Loucy (cell line): ENCODE results near the gene UNC5A.

Source experiments
- H2AFZ ChIP-seq: fragments of 200-600 bp; sonication (generic); 2 replicates; pipeline ENCODE4 v1.6.0; 2016; ENCODE audit warnings: antibody characterized with exemption, mild to moderate bottlenecking, low read length, moderate library complexity
- H3F3A ChIP-seq: fragments of 200-600 bp; 2 replicates; pipeline ENCODE4 v1.6.0; 2016; ENCODE audit warnings: antibody characterized with exemption, low read depth, mild to moderate bottlenecking
- H3K27me3 ChIP-seq: fragments of 200-600 bp; sonication (generic); 2 replicates; pipeline ENCODE4 v1.6.1; 2014; ENCODE audit warnings: low read length, mild to moderate bottlenecking; ENCODE audit not compliant: insufficient read depth, poor library complexity, severe bottlenecking
- H3K36me3 ChIP-seq: fragments of 200-600 bp; sonication (generic); 2 replicates; pipeline ENCODE4 v1.6.1; 2016; ENCODE audit warnings: low read length; ENCODE audit not compliant: insufficient read depth
- H3K4me1 ChIP-seq: fragments of 200-600 bp; sonication (generic); 2 replicates; pipeline ENCODE4 v1.5.1; 2014; ENCODE audit warnings: low read length, mild to moderate bottlenecking; ENCODE audit not compliant: insufficient read depth, poor library complexity, severe bottlenecking
- H3K4me2 ChIP-seq: fragments of 200-600 bp; sonication (generic); 2 replicates; pipeline ENCODE4 v1.6.0; 2014; ENCODE audit warnings: antibody characterized with exemption, low read length, low read depth, mild to moderate bottlenecking; ENCODE audit not compliant: poor library complexity, severe bottlenecking
- H3K4me3 ChIP-seq: fragments of 200-600 bp; sonication (generic); 2 replicates; pipeline ENCODE4 v1.5.1; 2014; ENCODE audit warnings: low read length, mild to moderate bottlenecking, mixed read lengths; ENCODE audit not compliant: poor library complexity, severe bottlenecking
- H3K79me2 ChIP-seq: fragments of 200-600 bp; sonication (generic); 2 replicates; pipeline ENCODE4 v1.6.1; 2014; ENCODE audit warnings: low read length; ENCODE audit not compliant: insufficient read depth
- H3K9ac ChIP-seq: fragments of 200-600 bp; sonication (generic); 2 replicates; pipeline ENCODE4 v1.6.0; 2014; ENCODE audit warnings: mild to moderate bottlenecking, low read depth, low read length, moderate library complexity; ENCODE audit not compliant: poor library complexity, severe bottlenecking
- H3K9me2 ChIP-seq: fragments of 200-600 bp; sonication (generic); replicated peaks from 2 replicates; pipeline ENCODE4 v1.6.1; 2016; ENCODE audit warnings: low read depth, low read length, mixed read lengths
- H3K9me3 ChIP-seq: fragments of 200-600 bp; sonication (generic); 2 replicates; pipeline ENCODE4 v1.6.1; 2014; ENCODE audit warnings: mild to moderate bottlenecking, antibody characterized with exemption, low read length, low read depth; ENCODE audit not compliant: insufficient read depth
- H4K20me1 ChIP-seq: fragments of 200-600 bp; sonication (generic); 2 replicates; pipeline ENCODE4 v1.6.0; 2014; ENCODE audit warnings: antibody characterized with exemption, low read length, mild to moderate bottlenecking; ENCODE audit not compliant: insufficient read depth, poor library complexity, severe bottlenecking
- CTCF ChIP-seq: fragments of 200-600 bp; sonication (generic); conservative IDR thresholded peaks from 2 replicates; pipeline ENCODE4 v1.5.1; 2014; ENCODE audit warnings: mild to moderate bottlenecking, antibody characterized with exemption, low read length
- EZH2phosphoT487 ChIP-seq: fragments of 200-600 bp; IDR thresholded peaks from 2 replicates; pipeline ENCODE4 v1.6.1; 2018; ENCODE audit warnings: antibody characterized with exemption, mild to moderate bottlenecking, moderate library complexity, borderline replicate concordance

The UNC5A gene

GRCh38 chr5:176878463-176878862, 68.1 kb downstream of the UNC5A start:
- Histone ChIP-seq H3K27me3 (no peaks in the 10 kb centered on the region), H3K4me3 (no peak overlapping the region), H4K20me1 (no peaks in the 10 kb centered on the region), H3K9me2 (no peaks in the 10 kb centered on the region), H3F3A (no peaks in the 10 kb centered on the region), H2AFZ (no peak overlapping the region), H3K4me2 (no peak overlapping the region), H3K9ac (no peak overlapping the region), H3K4me1 (no peaks in the 10 kb centered on the region), H3K79me2 (no peaks in the 10 kb centered on the region), H3K36me3 (no peaks in the 10 kb centered on the region), H3K9me3 (no peaks in the 10 kb centered on the region)
- TF ChIP-seq EZH2phosphoT487 (no peak), CTCF (no peak)

- no peak overlapping the region for H3K9ac ChIP-seq
- H3F3A ChIP-seq, result no peaks in the 10 kb centered on the region
- H3K4me3 ChIP-seq, result no peak overlapping the region
- no peaks in the 10 kb centered on the region for H3K27me3 ChIP-seq
- H3K4me1 ChIP-seq, result no peaks in the 10 kb centered on the region
- no peaks in the 10 kb centered on the region for H3K36me3 ChIP-seq
- TF ChIP-seq EZH2phosphoT487 (no peak), CTCF (no peak)
- no peaks in the 10 kb centered on the region for H3K79me2 ChIP-seq
- H2AFZ ChIP-seq, result no peak overlapping the region
- no peaks in the 10 kb centered on the region for H4K20me1 ChIP-seq
- H3K4me2 ChIP-seq, result no peak overlapping the region
- no peaks in the 10 kb centered on the region for H3K9me2 ChIP-seq
- no peaks in the 10 kb centered on the region for H3K9me3 ChIP-seq
Observed at GRCh38 chr5:176878906-176879662, 68.7 kb downstream of the UNC5A start.

- H3K4me1 ChIP-seq, result no peaks in the 10 kb centered on the region
- H3K9ac ChIP-seq, result no peak overlapping the region
- H3K4me2 ChIP-seq, result no peak overlapping the region
- no peaks in the 10 kb centered on the region for H3K9me3 ChIP-seq
- no peaks in the 10 kb centered on the region for H3K27me3 ChIP-seq
- no peaks in the 10 kb centered on the region for H4K20me1 ChIP-seq
- no peaks in the 10 kb centered on the region for H3K36me3 ChIP-seq
- H3F3A ChIP-seq, result no peaks in the 10 kb centered on the region
- TF ChIP-seq EZH2phosphoT487 (no peak), CTCF (no peak)
- H3K4me3 ChIP-seq, result no peak overlapping the region
- no peaks in the 10 kb centered on the region for H3K9me2 ChIP-seq
- no peaks in the 10 kb centered on the region for H3K79me2 ChIP-seq
- H2AFZ ChIP-seq, result no peak overlapping the region
Observed at GRCh38 chr5:176879663-176880361, 69.5 kb downstream of the UNC5A start.
